H9 (cell line): ENCODE measurements around the gene ASXL3. TPM values are rescaled to one million over a fixed set of nuclear protein-coding genes. Genes with fewer than 3 reads are reported as not detected.

Experiments used
- DNase-seq: peaks from one replicate; pipeline ENCODE4 v3.0.0-alpha.2; 2017
- H2AFZ ChIP-seq: one replicate; pipeline ENCODE4 v1.6.1; 2013; ENCODE audit warnings: mild to moderate bottlenecking, low read length, control low read depth, moderate library complexity
- H2AK5ac ChIP-seq: 2 replicates; pipeline ENCODE4 v1.6.1; 2013; ENCODE audit warnings: low read length, control low read depth, mixed read lengths; ENCODE audit not compliant: insufficient read length
- H2BK120ac ChIP-seq: one replicate; pipeline ENCODE4 v1.6.1; 2013; ENCODE audit warnings: low read depth, mild to moderate bottlenecking, low read length, control low read depth, inconsistent platforms; ENCODE audit not compliant: poor library complexity, severe bottlenecking
- H2BK12ac ChIP-seq: 2 replicates; pipeline ENCODE4 v1.6.1; 2013; ENCODE audit warnings: low read length, control low read depth, mixed read lengths, low read depth; ENCODE audit not compliant: insufficient read length
- H2BK15ac ChIP-seq: 2 replicates; pipeline ENCODE4 v1.6.1; 2013; ENCODE audit warnings: low read depth, low read length, control low read depth
- H2BK20ac ChIP-seq: one replicate; pipeline ENCODE4 v1.6.1; 2013; ENCODE audit warnings: low read depth, mild to moderate bottlenecking, low read length, control low read depth, inconsistent platforms; ENCODE audit not compliant: poor library complexity, severe bottlenecking
- H2BK5ac ChIP-seq: 2 replicates; pipeline ENCODE4 v1.6.1; 2013; ENCODE audit warnings: low read length, control low read depth, mixed read lengths; ENCODE audit not compliant: insufficient read length
- H3K14ac ChIP-seq: 2 replicates; pipeline ENCODE4 v1.6.1; 2013; ENCODE audit warnings: low read length, control low read depth; ENCODE audit not compliant: insufficient read depth
- H3K18ac ChIP-seq: 2 replicates; pipeline ENCODE4 v1.6.1; 2013; ENCODE audit warnings: low read depth, mild to moderate bottlenecking, mixed read lengths, low read length, control low read depth; ENCODE audit not compliant: insufficient read length
- H3K23ac ChIP-seq: 2 replicates; pipeline ENCODE4 v1.6.1; 2013; ENCODE audit warnings: low read length, control low read depth, mixed read lengths, low read depth; ENCODE audit not compliant: insufficient read length
- H3K23me2 ChIP-seq: 2 replicates; pipeline ENCODE4 v1.6.1; 2013; ENCODE audit warnings: low read depth, mild to moderate bottlenecking, mixed read lengths, low read length, control low read depth; ENCODE audit not compliant: insufficient read length, poor library complexity, severe bottlenecking
- H3K27ac ChIP-seq: 2 replicates; pipeline ENCODE4 v1.5.1; 2013; ENCODE audit warnings: low read length, control low read depth, mixed read lengths, low read depth; ENCODE audit not compliant: insufficient read length
- H3K27me3 ChIP-seq: 2 replicates; pipeline ENCODE4 v1.6.1; 2013; ENCODE audit warnings: low read length, control low read depth, inconsistent platforms; ENCODE audit not compliant: insufficient read depth
- H3K4ac ChIP-seq: 2 replicates; pipeline ENCODE4 v1.6.1; 2013; ENCODE audit warnings: low read depth, mild to moderate bottlenecking, control low read depth, inconsistent platforms, low read length, moderate library complexity
- H3K4me1 ChIP-seq: 2 replicates; pipeline ENCODE4 v1.6.1; 2013; ENCODE audit warnings: low read length, control low read depth, inconsistent platforms; ENCODE audit not compliant: insufficient read depth
- H3K4me2 ChIP-seq: 2 replicates; pipeline ENCODE4 v1.6.1; 2013; ENCODE audit warnings: low read length, control low read depth, mixed read lengths; ENCODE audit not compliant: insufficient read length, insufficient read depth
- H3K56ac ChIP-seq: 2 replicates; pipeline ENCODE4 v1.6.1; 2013; ENCODE audit warnings: low read depth, mild to moderate bottlenecking, mixed read lengths, low read length, control low read depth; ENCODE audit not compliant: insufficient read length
- H3K79me1 ChIP-seq: 2 replicates; pipeline ENCODE4 v1.6.1; 2013; ENCODE audit warnings: low read depth, mild to moderate bottlenecking, moderate library complexity, low read length, control low read depth, inconsistent platforms; ENCODE audit not compliant: insufficient read depth, poor library complexity, severe bottlenecking
- H3K79me2 ChIP-seq: 2 replicates; pipeline ENCODE4 v1.6.1; 2013; ENCODE audit warnings: low read length, control low read depth, inconsistent platforms; ENCODE audit not compliant: insufficient read depth
- H3K9ac ChIP-seq: 2 replicates; pipeline ENCODE4 v1.6.1; 2013; ENCODE audit warnings: low read length, control low read depth, mixed read lengths; ENCODE audit not compliant: insufficient read length; ENCODE audit errors: extremely low read depth
- H3K9me3 ChIP-seq: one replicate; pipeline ENCODE4 v1.6.1; 2013; ENCODE audit warnings: low read depth, low read length, inconsistent platforms; ENCODE audit not compliant: control insufficient read depth
- H3T11ph ChIP-seq: one replicate; pipeline ENCODE4 v1.6.1; 2013; ENCODE audit warnings: mild to moderate bottlenecking, low read length, control low read depth, inconsistent platforms
- H4K20me1 ChIP-seq: one replicate; pipeline ENCODE4 v1.6.1; 2013; ENCODE audit not compliant: control insufficient read depth, insufficient read length, insufficient read depth
- H4K5ac ChIP-seq: 2 replicates; pipeline ENCODE4 v1.6.1; 2013; ENCODE audit warnings: low read depth, mild to moderate bottlenecking, mixed read lengths, low read length, control low read depth; ENCODE audit not compliant: insufficient read length
- H4K8ac ChIP-seq: replicated peaks from 2 replicates; pipeline ENCODE4 v1.6.1; 2013; ENCODE audit warnings: low read length, control low read depth, mixed read lengths, low read depth; ENCODE audit not compliant: insufficient read length
- H4K91ac ChIP-seq: 2 replicates; pipeline ENCODE4 v1.6.1; 2013; ENCODE audit warnings: low read depth, mild to moderate bottlenecking, moderate library complexity, mixed read lengths, low read length, control low read depth; ENCODE audit not compliant: insufficient read length
- H3K27ac Mint-ChIP-seq, 3 experiments: 2 replicates in 2 of 3; 3 replicates in 1 of 3; pipeline ENCODE4 v1.8.0; 2020 to 2021; ENCODE audit warnings: mixed read lengths in 3 of 3, mild to moderate bottlenecking in 1 of 3, moderate library complexity in 1 of 3
- H3K27me3 Mint-ChIP-seq: 2 replicates; pipeline ENCODE4 v1.8.0; 2021; ENCODE audit warnings: low read depth, mild to moderate bottlenecking, moderate library complexity, mixed read lengths
- H3K36me3 Mint-ChIP-seq, 3 experiments: 2 replicates in 2 of 3; 3 replicates in 1 of 3; pipeline ENCODE4 v1.8.0; 2020 to 2021; ENCODE audit warnings: low read depth in 3 of 3, mixed read lengths in 3 of 3; ENCODE audit not compliant: insufficient read depth in 1 of 3
- H3K4me1 Mint-ChIP-seq, 2 experiments: 2 replicates each; pipeline ENCODE4 v1.8.0; 2020; ENCODE audit warnings: mixed read lengths in 2 of 2
- H3K4me3 Mint-ChIP-seq, 2 experiments: 2 replicates in 1 of 2; 3 replicates in 1 of 2; pipeline ENCODE4 v1.8.0; 2020 to 2021; ENCODE audit warnings: mild to moderate bottlenecking in 2 of 2, mixed read lengths in 2 of 2, moderate library complexity in 1 of 2
- H3K9me3 Mint-ChIP-seq, 2 experiments: 2 replicates in 1 of 2; 3 replicates in 1 of 2; pipeline ENCODE4 v1.8.0; 2020; ENCODE audit warnings: mild to moderate bottlenecking in 2 of 2, mixed read lengths in 2 of 2, moderate library complexity in 1 of 2
- CTCF ChIP-seq: fragments of 200-600 bp; sonication (generic); conservative IDR thresholded peaks from 3 replicates; pipeline ENCODE4 v1.8.0; 2021; ENCODE audit warnings: antibody characterized with exemption, mild to moderate bottlenecking
- WGBS: extraction: QIAGEN DNeasy Blood & Tissue Kit; methylation state at CpG from one replicate; pipeline ENCODE4 v1.1.7; 2013; ENCODE audit warnings: missing lambda C conversion rate, low lambda C conversion rate, mixed read lengths; ENCODE audit not compliant: insufficient read length; ENCODE audit errors: extremely low coverage; 5-methylcytosine and 5-hydroxymethylcytosine counted together
- total RNA-seq: library from RNA; stranded (reverse); gene quantifications from 2 replicates; pipeline ENCODE4 v1.2.1, GENCODE V29; 2021

The ASXL3 gene
- total RNA-seq, 1 experiment from 2014 or later = 0.35 TPM

GRCh38 chr18:33716061-33716683 is 138.2 kb downstream of the ASXL3 start:
- no peaks in the 10 kb centered on the region for H3K27me3 ChIP-seq
- no peaks in the 10 kb centered on the region for H3K4me1 ChIP-seq
- H3K4me2 ChIP-seq = no peak overlapping the region
- H3K9me3 ChIP-seq = no peaks in the 10 kb centered on the region
- no peak overlapping the region for H2AFZ ChIP-seq
- H3K79me2 ChIP-seq = no peaks in the 10 kb centered on the region
- H3K14ac ChIP-seq = no peak overlapping the region
- no peak overlapping the region for H4K91ac ChIP-seq
- Mint-ChIP-seq H3K9me3 (no peaks in the 10 kb centered on the region; a peak in 1 of 5 replicates), H3K27me3 (no peaks in the 10 kb centered on the region), H3K4me3 (no peak overlapping the region), H3K27ac (no peak overlapping the region), H3K36me3 (no peaks in the 10 kb centered on the region), H3K4me1 (0 out of 4 replicates have a peak, but pooled peaks cover 0 to 2% of the 10 kb centered on the region in 2 experiments)
- H4K5ac ChIP-seq = no peak overlapping the region
- no peak for DNase-seq
- TF ChIP-seq CTCF = no peak
- H3K79me1 ChIP-seq = no peaks in the 10 kb centered on the region
- no peak overlapping the region for H3T11ph ChIP-seq
- H2BK12ac ChIP-seq = no peak overlapping the region
- H2BK5ac ChIP-seq = no peak overlapping the region
- no peak overlapping the region for H3K4ac ChIP-seq
- no peak overlapping the region for H2BK20ac ChIP-seq
- no peak overlapping the region for H3K23ac ChIP-seq
- WGBS = no CpG with 5 or more reads among the region's 4 CpGs
- no peak overlapping the region for H3K27ac ChIP-seq
- H4K8ac ChIP-seq = no peak overlapping the region
- H4K20me1 ChIP-seq = no peaks in the 10 kb centered on the region
- H3K9ac ChIP-seq = no peak overlapping the region
- H2BK15ac ChIP-seq = no peak overlapping the region
- H2AK5ac ChIP-seq = no peak overlapping the region
- no peaks in the 10 kb centered on the region for H3K23me2 ChIP-seq
- no peak overlapping the region for H3K18ac ChIP-seq
- H3K56ac ChIP-seq = no peak overlapping the region
- H2BK120ac ChIP-seq = no peak overlapping the region
